Osteocyte (in vitro differentiated cells): ENCODE results near the gene DNAJB1. TPM values are rescaled to one million over a fixed set of nuclear protein-coding genes. Genes with fewer than 3 reads are reported as not detected.
"Not testable (repeated sequence)": the region's sequence is repeated elsewhere in the genome, so short reads cannot be mapped to it uniquely, and the experiment has no call there.

Source experiments
- DNase-seq: peaks from one replicate; pipeline ENCODE4 v3.0.0; 2021; ENCODE audit warnings: mixed read lengths; ENCODE audit not compliant: unreplicated experiment; ENCODE audit errors: extremely low spot score
- H3K27ac Mint-ChIP-seq: one replicate; pipeline ENCODE4 v1.8.0; 2021; ENCODE audit warnings: mild to moderate bottlenecking, mixed read lengths; ENCODE audit not compliant: unreplicated experiment
- H3K27me3 Mint-ChIP-seq: one replicate; pipeline ENCODE4 v1.8.0; 2021; ENCODE audit warnings: mixed read lengths; ENCODE audit not compliant: unreplicated experiment
- H3K36me3 Mint-ChIP-seq: one replicate; pipeline ENCODE4 v1.8.0; 2021; ENCODE audit warnings: mixed read lengths; ENCODE audit not compliant: unreplicated experiment
- H3K4me1 Mint-ChIP-seq: one replicate; pipeline ENCODE4 v1.8.0; 2021; ENCODE audit warnings: mixed read lengths; ENCODE audit not compliant: unreplicated experiment
- H3K4me3 Mint-ChIP-seq: one replicate; pipeline ENCODE4 v1.8.0; 2021; ENCODE audit warnings: mild to moderate bottlenecking, moderate library complexity, mixed read lengths; ENCODE audit not compliant: unreplicated experiment
- H3K9me3 Mint-ChIP-seq: one replicate; pipeline ENCODE4 v1.8.0; 2021; ENCODE audit warnings: mixed read lengths; ENCODE audit not compliant: unreplicated experiment
- CTCF ChIP-seq: fragments of 200-600 bp; sonication (generic); IDR thresholded peaks from 2 replicates; pipeline ENCODE4 v1.5.0; 2021; ENCODE audit warnings: antibody characterized with exemption, mild to moderate bottlenecking, moderate library complexity
- total RNA-seq: library from RNA; stranded (reverse); gene quantifications from 2 replicates; pipeline ENCODE4 v1.2.1, GENCODE V29; 2021

Gene DNAJB1
- total RNA-seq, 1 donor from 2014 or later: 80.0 TPM

- Mint-ChIP-seq H3K4me3 (no peak overlapping the region), H3K4me1 (peaks cover 44% of the 10 kb centered on the region), H3K27ac (peak overlapping the region; percentile 95), H3K36me3 (no peaks in the 10 kb centered on the region), H3K9me3 (no peaks in the 10 kb centered on the region), H3K27me3 (no peaks in the 10 kb centered on the region)
- TF ChIP-seq CTCF: peak; percentile 74
- peak; percentile 90 for DNase-seq
These were observed 12.5 kb downstream of the DNAJB1 start for GRCh38 chr19:14505488-14506239.

GRCh38 chr19:14504575-14504974, 13.6 kb downstream of the DNAJB1 start:
- not testable (repeated sequence) for H3K4me3 Mint-ChIP-seq, H3K36me3 Mint-ChIP-seq, H3K9me3 Mint-ChIP-seq, H3K27me3 Mint-ChIP-seq, DNase-seq
- peak overlapping the region; percentile 14 for H3K27ac Mint-ChIP-seq
- peaks cover 37% of the 10 kb centered on the region for H3K4me1 Mint-ChIP-seq

GRCh38 chr19:14503285-14503684, 14.9 kb downstream of the DNAJB1 start:
- Mint-ChIP-seq H3K36me3 (no peaks in the 10 kb centered on the region), H3K27ac (no peak overlapping the region)

GRCh38 chr19:14502334-14503092, 15.7 kb downstream of the DNAJB1 start:
- H3K36me3 Mint-ChIP-seq: no peaks in the 10 kb centered on the region
- H3K27ac Mint-ChIP-seq: no peak overlapping the region

More at GRCh38 chr19:14503285-14503684, 14.9 kb downstream of the DNAJB1 start:
- Mint-ChIP-seq H3K4me1 (peaks cover 33% of the 10 kb centered on the region), H3K27me3 (no peaks in the 10 kb centered on the region), H3K4me3 (no peak overlapping the region), H3K9me3 (no peaks in the 10 kb centered on the region)
- TF ChIP-seq CTCF: no peak
- no peak for DNase-seq

More at GRCh38 chr19:14502334-14503092, 15.7 kb downstream of the DNAJB1 start:
- no peaks in the 10 kb centered on the region for H3K27me3 Mint-ChIP-seq
- no peak for TF ChIP-seq CTCF
- H3K4me3 Mint-ChIP-seq: no peak overlapping the region
- H3K4me1 Mint-ChIP-seq: peaks cover 30% of the 10 kb centered on the region
- no peaks in the 10 kb centered on the region for H3K9me3 Mint-ChIP-seq
- no peak for DNase-seq
